ENCODE results near the gene VPS26B. TPM values are rescaled to one million over a fixed set of nuclear protein-coding genes. Genes with fewer than 3 reads are reported as not detected.
A peak's percentile ranks its signal among the peaks of the same experiment; 100 is the strongest.
"Not testable (repeated sequence)": the region's sequence is repeated elsewhere in the genome, so short reads cannot be mapped to it uniquely, and the experiment has no call there.

VPS26B gene
- total and polyA plus RNA-seq, 9 of the 15 experiments (the other 6 are each of a cell fraction or from before 2014, with no cell fraction given): 3.5 to 43.3 (median 27.4) TPM

- Histone ChIP-seq H3K79me2 (ENCODE audit: control insufficient read depth, insufficient read depth, low read length) (no peaks in the 10 kb centered on the region), H3K9me3 (replicated peaks; ENCODE audit: control insufficient read depth, insufficient read depth, low read depth, low read length) (no peaks in the 10 kb centered on the region), H3K4me3 (no peak overlapping the region), H3K9ac (ENCODE audit: insufficient read depth in 1 of 2, low read depth in 2 of 2, low read length in 2 of 2) (no peak overlapping the region), H3K9me1 (ENCODE audit: control insufficient read depth, insufficient read depth, low read length) (no peaks in the 10 kb centered on the region), H3K36me3 (ENCODE audit: control insufficient read depth, insufficient read depth, low read length) (no peaks in the 10 kb centered on the region), H3K27me3 (ENCODE audit: control insufficient read depth in 2 of 2, insufficient read depth in 2 of 2, low read length in 2 of 2) (peaks cover 47 to 57% of the 10 kb centered on the region in 2 experiments), H3K4me2 (ENCODE audit: insufficient read depth, low read length) (no peak overlapping the region), H3K4me1 (replicated peaks in 1 of 2; ENCODE audit: control insufficient read depth in 2 of 2, insufficient read depth in 2 of 2, low read length in 2 of 2) (peaks cover 3 to 18% of the 10 kb centered on the region in 2 experiments; a peak in 2 of 5 replicates), H3K27ac (ENCODE audit: extremely low read depth, low read depth, low read length) (no peak overlapping the region), H4K20me1 (replicated peaks; ENCODE audit: control insufficient read depth, insufficient read depth, low read length) (0 out of 2 replicates have a peak, but pooled peaks cover 4% of the 10 kb centered on the region), H2AFZ (ENCODE audit: low read depth, low read length) (no peak overlapping the region)
- in situ Hi-C loops (cut with MboI): no loop called here
- TF ChIP-seq IRF9 (tag; IDR thresholded peaks at IDR 0.05) (no peak), ZNF324 (CRISPR knock-in tag; IDR thresholded peaks at IDR 0.05) (no peak)
- ATAC-seq (no peak), FAIRE-seq (no peak), DNase-seq (ENCODE audit: extremely low read depth in 1 of 4, low spot score in 3 of 4) (no peak)
- WGBS (ENCODE audit: insufficient coverage, low coverage, missing lambda C conversion rate): 5% methylated on average over 4 of the region's 4 CpGs
- no TSS peak for BruUV-seq (replicated peaks)
- intact Hi-C loops (cut with micrococcal nuclease): no loop called here
- ChIA-PET POLR2A (interaction anchor here (0.9 to 1.5 kb wide), 2 partner anchors 16 to 29 kb away, joined by 3 to 6 read pairs; no protein-coding TSS in a partner anchor), CTCF (ENCODE audit: low intra/inter-chr PET ratio) (no interaction called here)
These were observed 53.9 kb downstream of the VPS26B start for GRCh38 chr11:134278356-134278755.

- H3K4me3 ChIP-seq; H3K9ac ChIP-seq (ENCODE audit: insufficient read depth in 1 of 2, low read depth in 2 of 2, low read length in 2 of 2); FAIRE-seq; H3K9me1 ChIP-seq (ENCODE audit: control insufficient read depth, insufficient read depth, low read length); H3K79me2 ChIP-seq (ENCODE audit: control insufficient read depth, insufficient read depth, low read length); H3K36me3 ChIP-seq (ENCODE audit: control insufficient read depth, insufficient read depth, low read length); H4K20me1 ChIP-seq (replicated peaks; ENCODE audit: control insufficient read depth, insufficient read depth, low read length); in situ Hi-C loops (cut with MboI); DNase-seq (ENCODE audit: extremely low read depth in 1 of 4, low spot score in 3 of 4); H2AFZ ChIP-seq (ENCODE audit: low read depth, low read length); H3K4me2 ChIP-seq (ENCODE audit: insufficient read depth, low read length); CTCF ChIA-PET (ENCODE audit: low intra/inter-chr PET ratio); H3K27ac ChIP-seq (ENCODE audit: extremely low read depth, low read depth, low read length); intact Hi-C loops (cut with micrococcal nuclease); H3K9me3 ChIP-seq (replicated peaks; ENCODE audit: control insufficient read depth, insufficient read depth, low read depth, low read length); H3K4me1 ChIP-seq (replicated peaks in 1 of 2; ENCODE audit: control insufficient read depth in 2 of 2, insufficient read depth in 2 of 2, low read length in 2 of 2); BruUV-seq (replicated peaks): not testable (repeated sequence)
- POLR2A ChIA-PET: interaction anchor here (1.0 kb wide), 1 partner anchor 16 kb away, joined by 3 read pairs; no protein-coding TSS in a partner anchor
- H3K27me3 ChIP-seq (ENCODE audit: control insufficient read depth in 2 of 2, insufficient read depth in 2 of 2, low read length in 2 of 2): peaks cover 34 to 40% of the 10 kb centered on the region in 2 experiments; a peak in 4 of 5 replicates
- peak; percentile 39 for ATAC-seq
- 27% methylated on average over 3 of the region's 17 CpGs for WGBS (ENCODE audit: insufficient coverage, low coverage, missing lambda C conversion rate)
These were observed 57.2 kb downstream of the VPS26B start for GRCh38 chr11:134281635-134282034.

All from K562 (cell line).